Measurements from ENCODE around the gene PCDH9. TPM values are rescaled to one million over a fixed set of nuclear protein-coding genes. Genes with fewer than 3 reads are reported as not detected.

PCDH9 gene
- polyA plus RNA-seq, 3 donors: 0.03 TPM; not detected in 1

- Mint-ChIP-seq H3K36me3 (no peaks in the 10 kb centered on the region), H3K27me3 (ENCODE audit: low read depth in 3 of 3) (no peaks in the 10 kb centered on the region), H3K9me3 (no peaks in the 10 kb centered on the region), H3K4me1 (peaks cover 3% of the 10 kb centered on the region), H3K4me3 (no peak overlapping the region), H3K27ac (no peak overlapping the region)
- intact Hi-C loops (cut with micrococcal nuclease): no loop called here
- Histone ChIP-seq H2AFZ (ENCODE audit: insufficient read depth, low read depth, low read length, poor library complexity, severe bottlenecking) (no peak overlapping the region), H3K27ac (ENCODE audit: low read depth in 1 of 2, low read length in 2 of 2) (no peak overlapping the region), H3K36me3 (replicated peaks in 1 of 2; ENCODE audit: control insufficient read depth in 1 of 2, insufficient read depth in 2 of 2, low read length in 2 of 2) (no peaks in the 10 kb centered on the region), H3K9me3 (replicated peaks in 1 of 2; ENCODE audit: control insufficient read depth in 1 of 2, insufficient read depth in 1 of 2, low read length in 2 of 2) (no peaks in the 10 kb centered on the region), H4K20me1 (ENCODE audit: insufficient read depth, low read length) (no peaks in the 10 kb centered on the region), H3K9ac (ENCODE audit: insufficient read depth, low read length, poor library complexity, severe bottlenecking) (no peak overlapping the region), H3K4me3 (replicated peaks in 1 of 3; ENCODE audit: low read depth in 2 of 3, low read length in 3 of 3) (no peak overlapping the region), H3K4me2 (replicated peaks; ENCODE audit: extremely low read depth, low read length, poor library complexity, severe bottlenecking) (no peak overlapping the region), H3K27me3 (ENCODE audit: control insufficient read depth in 2 of 2, insufficient read depth in 2 of 2, low read length in 2 of 2) (no peaks in the 10 kb centered on the region), H3K79me2 (ENCODE audit: insufficient read depth, low read length) (no peaks in the 10 kb centered on the region), H3K4me1 (ENCODE audit: control insufficient read depth in 1 of 2, insufficient read depth in 2 of 2, low read length in 2 of 2) (no peaks in the 10 kb centered on the region)
- TF ChIP-seq CTCF (IDR thresholded peaks at IDR 0.05): no peak
- DNase-seq: no peak
- WGBS (ENCODE audit: insufficient coverage): 100% methylated on average over 1 of the region's 2 CpGs
These were observed 142.6 kb downstream of the PCDH9 start for GRCh38 chr13:67087527-67087926.

GRCh38 chr13:67086260-67086659 is 143.9 kb downstream of the PCDH9 start:
- WGBS (ENCODE audit: insufficient coverage): 78% methylated on average over 1 of the region's 2 CpGs
- Histone ChIP-seq H3K79me2 (ENCODE audit: insufficient read depth, low read length) (no peaks in the 10 kb centered on the region), H3K9me3 (replicated peaks in 1 of 2; ENCODE audit: control insufficient read depth in 1 of 2, insufficient read depth in 1 of 2, low read length in 2 of 2) (no peaks in the 10 kb centered on the region), H3K4me2 (replicated peaks; ENCODE audit: extremely low read depth, low read length, poor library complexity, severe bottlenecking) (no peak overlapping the region), H3K4me3 (replicated peaks in 1 of 3; ENCODE audit: low read depth in 2 of 3, low read length in 3 of 3) (no peak overlapping the region), H3K9ac (ENCODE audit: insufficient read depth, low read length, poor library complexity, severe bottlenecking) (no peak overlapping the region), H2AFZ (ENCODE audit: insufficient read depth, low read depth, low read length, poor library complexity, severe bottlenecking) (no peak overlapping the region), H4K20me1 (ENCODE audit: insufficient read depth, low read length) (no peaks in the 10 kb centered on the region), H3K36me3 (replicated peaks in 1 of 2; ENCODE audit: control insufficient read depth in 1 of 2, insufficient read depth in 2 of 2, low read length in 2 of 2) (no peaks in the 10 kb centered on the region), H3K27me3 (ENCODE audit: control insufficient read depth in 2 of 2, insufficient read depth in 2 of 2, low read length in 2 of 2) (no peaks in the 10 kb centered on the region), H3K4me1 (ENCODE audit: control insufficient read depth in 1 of 2, insufficient read depth in 2 of 2, low read length in 2 of 2) (no peaks in the 10 kb centered on the region), H3K27ac (ENCODE audit: low read depth in 1 of 2, low read length in 2 of 2) (no peak overlapping the region)
- Mint-ChIP-seq H3K27ac (no peak overlapping the region), H3K4me3 (no peak overlapping the region), H3K4me1 (peaks cover 3% of the 10 kb centered on the region), H3K36me3 (no peaks in the 10 kb centered on the region), H3K27me3 (ENCODE audit: low read depth in 3 of 3) (peaks cover 0 to 1% (median 0%) of the 10 kb centered on the region in 3 donors), H3K9me3 (peaks cover 0 to 3% (median 0%) of the 10 kb centered on the region in 7 donors)
- no peak for TF ChIP-seq CTCF (IDR thresholded peaks at IDR 0.05)
- DNase-seq: no peak
- intact Hi-C loops (cut with micrococcal nuclease): no loop called here
